GM08714 (cell line): ENCODE measurements around the gene USP49.

Experiments
- H3K4me3 ChIP-seq: fragments of 200-500 bp; sonication (Bioruptor generic); 2 replicates; pipeline ENCODE4 v1.5.1; 2014; ENCODE audit warnings: mild to moderate bottlenecking, low read length, inconsistent platforms
- ZNF274 ChIP-seq: IDR thresholded peaks from 2 replicates; pipeline ENCODE4 v1.6.1; 2012; ENCODE audit warnings: mild to moderate bottlenecking, low read depth, low read length

The USP49 gene

DNA sequence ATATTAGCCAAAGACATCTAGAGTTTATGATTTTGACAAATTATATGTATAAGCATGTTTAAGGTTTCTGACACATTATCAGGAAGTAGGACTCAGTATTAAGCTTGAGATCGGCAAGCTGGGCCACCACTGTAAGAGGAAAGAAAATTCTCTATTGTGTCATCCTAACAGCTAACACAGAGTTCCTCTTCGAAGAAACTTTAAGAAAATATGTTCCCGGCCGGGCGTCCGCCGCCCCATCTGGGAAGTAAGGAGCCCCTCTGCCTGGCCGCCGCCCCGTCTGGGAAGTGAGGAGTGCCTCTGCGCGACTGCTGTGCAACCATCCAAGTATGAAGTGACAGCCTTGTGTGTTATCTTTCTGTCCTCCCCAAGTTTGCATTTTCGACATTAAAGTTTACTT lies 23.0 kb downstream of the USP49 start:
- no peak overlapping the region for H3K4me3 ChIP-seq
- no peak for TF ChIP-seq ZNF274

- no peak for TF ChIP-seq ZNF274
- H3K4me3 ChIP-seq: no peak overlapping the region
These were observed 23.5 kb downstream of the USP49 start for GRCh38 chr6:41871691-41872090.

DNA sequence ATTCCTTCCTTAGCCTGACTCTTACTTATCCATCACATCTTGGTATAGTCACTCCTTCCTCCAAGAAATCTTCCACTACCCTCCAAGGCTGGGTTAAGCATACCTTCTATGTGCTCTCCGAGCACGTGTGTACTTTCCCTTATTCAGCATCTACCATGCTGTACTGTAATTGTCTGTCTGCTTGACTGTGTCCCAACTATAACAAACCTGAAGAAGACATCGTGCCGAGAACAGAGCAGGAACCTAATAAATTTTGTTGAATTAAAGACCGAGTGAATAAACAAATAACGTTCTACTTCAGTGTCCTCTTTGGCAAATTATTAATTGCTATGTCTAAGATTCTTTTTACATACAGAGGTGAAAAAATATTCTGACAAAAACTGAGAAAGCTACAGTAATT lies 35.8 kb downstream of the USP49 start:
- H3K4me3 ChIP-seq: no peak overlapping the region
- TF ChIP-seq ZNF274: no peak

GRCh38 chr6:41858703-41859102 lies 36.5 kb downstream of the USP49 start:
- no peak overlapping the region for H3K4me3 ChIP-seq
- no peak for TF ChIP-seq ZNF274

DNA sequence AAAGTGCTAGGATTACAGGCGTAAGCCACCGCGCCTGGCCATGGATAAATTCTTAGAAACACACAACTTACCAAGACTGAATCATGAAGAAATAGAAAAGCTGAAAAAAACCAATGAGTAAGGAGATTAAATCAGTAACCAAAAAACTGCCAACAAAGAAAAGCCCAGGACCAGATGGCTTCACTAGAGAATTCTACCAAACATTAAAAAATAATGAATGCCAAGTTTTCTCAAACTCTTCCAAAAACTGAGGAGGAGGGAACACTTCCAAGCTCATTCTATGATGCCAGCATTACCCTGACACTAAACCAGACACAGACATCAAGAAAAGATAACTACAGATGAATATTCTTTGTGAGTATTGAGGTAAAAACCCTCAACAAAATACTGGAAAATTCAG lies 44.3 kb downstream of the USP49 start:
- H3K4me3 ChIP-seq: no peak overlapping the region
- TF ChIP-seq ZNF274: no peak

- no peak for TF ChIP-seq ZNF274
- no peak overlapping the region for H3K4me3 ChIP-seq
These were observed 48.4 kb downstream of the USP49 start for GRCh38 chr6:41846666-41847237.

DNA sequence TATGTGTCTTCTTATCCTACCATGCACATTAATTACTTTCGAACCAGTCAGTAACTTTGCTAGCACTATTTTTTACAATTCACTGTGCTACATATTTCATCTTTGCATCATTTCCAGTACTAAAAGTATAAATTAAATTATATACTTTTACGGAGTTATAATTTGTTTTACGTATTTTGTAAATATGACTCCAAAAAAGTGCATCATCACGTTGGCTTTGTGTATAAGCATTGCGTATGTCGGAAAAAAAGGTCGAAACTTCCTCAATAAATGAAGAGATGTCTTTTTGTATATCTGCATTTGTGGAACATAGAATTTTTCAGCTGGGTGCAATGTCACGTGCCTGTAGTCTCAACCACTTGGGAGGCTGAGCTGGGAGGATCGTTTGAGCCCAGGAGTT lies 52.0 kb downstream of the USP49 start:
- no peak for TF ChIP-seq ZNF274

GRCh38 chr6:41840326-41840725 lies 54.8 kb downstream of the USP49 start:
- no peak for TF ChIP-seq ZNF274
- no peak overlapping the region for H3K4me3 ChIP-seq

More for the DNA sequence above, 52.0 kb downstream of the USP49 start:
- no peak overlapping the region for H3K4me3 ChIP-seq

DNA sequence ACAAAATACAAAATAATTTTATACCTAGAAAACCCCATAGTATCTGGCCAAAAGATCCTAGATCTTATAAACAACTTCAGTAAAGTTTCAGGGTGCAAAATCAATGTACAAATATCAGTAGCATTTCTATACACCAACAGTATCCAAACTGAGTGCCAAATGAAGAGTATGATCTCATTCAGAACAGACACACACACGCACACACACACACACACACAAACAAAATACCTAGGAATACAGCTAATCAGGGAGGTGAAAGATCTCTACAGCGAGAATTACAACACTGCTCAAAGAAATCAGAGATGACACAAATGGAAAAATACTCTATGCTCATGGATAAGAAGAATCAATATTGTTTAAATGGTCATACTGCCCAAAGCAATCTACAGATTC lies 58.5 kb downstream of the USP49 start:
- H3K4me3 ChIP-seq: no peak overlapping the region
- no peak for TF ChIP-seq ZNF274

GRCh38 chr6:41836022-41836659 lies 59.0 kb downstream of the USP49 start:
- no peak overlapping the region for H3K4me3 ChIP-seq
- no peak for TF ChIP-seq ZNF274

DNA sequence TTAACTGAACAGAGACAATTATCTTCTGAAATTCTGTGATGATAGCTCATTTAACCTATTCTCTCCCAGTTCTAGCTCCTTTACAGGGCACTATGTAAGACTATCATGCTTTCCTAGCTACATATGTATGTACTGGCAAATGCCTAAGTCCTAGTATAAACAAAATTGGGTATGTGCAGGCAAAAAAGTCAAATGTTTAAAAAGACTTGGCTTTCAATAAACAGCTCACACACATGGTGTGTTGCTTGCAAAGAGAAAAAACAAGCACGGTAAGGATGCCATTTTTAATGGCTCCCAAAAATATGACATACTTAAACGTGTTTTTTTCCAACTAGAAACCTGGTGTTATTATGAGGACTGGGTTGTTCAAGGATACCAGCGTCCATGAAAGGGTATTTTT lies 62.9 kb downstream of the USP49 start:
- TF ChIP-seq ZNF274: no peak
- H3K4me3 ChIP-seq: no peak overlapping the region

- no peak for TF ChIP-seq ZNF274
- no peak overlapping the region for H3K4me3 ChIP-seq
These were observed 68.7 kb downstream of the USP49 start for GRCh38 chr6:41826343-41827022.

- TF ChIP-seq ZNF274: no peak
- H3K4me3 ChIP-seq: no peak overlapping the region
These were observed 70.3 kb downstream of the USP49 start for GRCh38 chr6:41824571-41825569.

DNA sequence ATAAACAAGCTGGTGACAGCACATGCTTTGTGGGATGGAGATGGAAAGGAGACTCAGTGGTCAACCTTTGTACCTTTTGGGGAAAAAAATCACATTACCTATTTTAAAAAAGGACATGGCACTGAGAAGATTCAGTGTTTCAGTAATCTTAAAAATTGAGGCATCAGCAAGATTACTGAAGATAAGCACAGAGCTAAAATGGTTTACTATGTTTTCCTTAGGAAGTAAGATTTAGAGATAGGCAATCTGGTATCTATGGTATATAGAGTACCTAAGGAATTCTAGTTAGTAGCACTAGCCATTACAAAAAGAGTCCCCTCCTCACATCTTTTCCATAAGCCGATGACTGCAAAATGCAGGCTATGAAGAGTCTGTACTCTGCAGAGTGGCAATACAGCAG lies 72.0 kb downstream of the USP49 start:
- TF ChIP-seq ZNF274: no peak
- H3K4me3 ChIP-seq: no peak overlapping the region
